GM19240 (cell line): ENCODE results near the gene PHRF1.
"Not testable (repeated sequence)": the region's sequence is repeated elsewhere in the genome, so short reads cannot be mapped to it uniquely, and the experiment has no call there.

ENCODE experiments used
- DNase-seq: peaks from one replicate; pipeline ENCODE4 v3.0.0; 2011; ENCODE audit warnings: low spot score; ENCODE audit not compliant: insufficient read length

The PHRF1 gene

DNA sequence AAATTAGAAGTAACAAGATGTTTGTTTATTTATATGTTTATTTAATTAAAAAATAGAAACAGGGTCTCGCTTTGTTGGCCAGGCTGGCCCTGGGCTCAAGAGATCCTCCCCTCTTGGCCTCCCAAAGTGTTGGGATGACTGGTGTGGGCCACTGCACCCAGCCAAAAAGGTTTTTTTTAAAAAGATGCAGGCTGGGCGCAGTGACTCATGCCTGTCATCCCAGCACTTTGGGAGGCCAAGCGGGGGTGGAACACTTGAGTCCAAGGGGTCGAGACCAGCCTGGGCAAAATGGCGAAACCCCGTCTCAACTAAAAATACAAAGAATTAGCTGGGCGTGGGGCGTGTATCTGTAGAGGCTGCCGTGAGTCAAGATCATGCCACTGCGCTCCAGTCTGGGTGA, 74.2 kb downstream of the PHRF1 start:
- DNase-seq, result no peak

DNA sequence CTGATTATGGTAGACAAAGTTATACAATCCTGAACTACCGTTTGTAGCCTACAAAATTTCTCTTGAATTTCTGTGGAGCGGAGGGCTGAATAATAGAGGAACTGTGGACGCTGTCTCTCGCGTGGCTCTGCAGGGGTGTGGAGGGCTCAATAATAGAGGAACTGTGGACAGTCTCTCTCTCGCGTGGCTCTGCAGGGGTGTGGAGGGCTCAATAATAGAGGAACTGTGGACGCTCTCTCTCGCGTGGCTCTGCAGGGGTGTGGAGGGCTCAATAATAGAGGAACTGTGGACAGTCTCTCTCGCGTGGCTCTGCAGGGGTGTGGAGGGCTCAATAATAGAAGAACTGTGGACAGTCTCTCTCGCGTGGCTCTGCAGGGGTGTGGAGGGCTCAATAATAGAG, 76.9 kb downstream of the PHRF1 start:
- not testable (repeated sequence) for DNase-seq

DNA sequence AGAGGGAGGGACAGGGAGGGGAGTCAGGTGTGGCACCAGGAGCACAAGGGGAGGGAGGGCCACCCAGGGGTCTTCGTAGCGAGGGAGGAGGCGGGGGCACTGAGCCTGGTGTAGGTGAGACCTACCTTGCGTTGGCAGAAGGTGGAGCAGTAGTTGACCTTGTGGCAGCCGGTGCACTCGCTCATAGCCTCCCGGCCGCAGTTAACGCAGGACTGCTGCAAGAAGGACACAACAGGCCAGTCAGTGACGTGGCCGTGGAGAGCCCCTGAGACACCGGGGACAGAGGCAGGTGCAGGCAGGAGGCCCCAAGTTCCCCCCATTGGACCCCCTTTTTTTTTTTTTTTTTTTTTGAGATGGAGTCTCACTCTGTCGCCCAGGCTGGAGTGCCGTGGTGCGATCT, 77.6 kb downstream of the PHRF1 start:
- no peak for DNase-seq

DNA sequence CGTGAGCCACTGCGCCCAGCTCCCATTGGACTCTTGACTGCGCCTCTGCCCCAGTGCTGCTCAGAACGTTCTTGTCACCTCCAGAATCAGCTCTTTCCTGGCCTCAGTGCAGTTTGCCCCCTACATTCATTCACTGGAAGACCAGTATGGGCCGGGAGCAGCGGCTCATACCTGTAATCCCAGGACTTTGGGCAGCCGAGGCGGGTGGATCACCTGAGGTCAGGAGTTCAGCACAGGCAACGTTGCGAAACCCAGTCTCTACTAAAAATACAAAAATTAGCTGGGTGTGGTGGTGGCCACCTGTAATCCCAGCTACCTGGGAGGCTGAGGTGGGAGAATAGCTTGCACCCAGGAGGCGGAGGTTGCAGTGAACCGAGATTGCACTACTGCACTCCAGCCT, 78.2 kb downstream of the PHRF1 start:
- DNase-seq, result not testable (repeated sequence)

DNA sequence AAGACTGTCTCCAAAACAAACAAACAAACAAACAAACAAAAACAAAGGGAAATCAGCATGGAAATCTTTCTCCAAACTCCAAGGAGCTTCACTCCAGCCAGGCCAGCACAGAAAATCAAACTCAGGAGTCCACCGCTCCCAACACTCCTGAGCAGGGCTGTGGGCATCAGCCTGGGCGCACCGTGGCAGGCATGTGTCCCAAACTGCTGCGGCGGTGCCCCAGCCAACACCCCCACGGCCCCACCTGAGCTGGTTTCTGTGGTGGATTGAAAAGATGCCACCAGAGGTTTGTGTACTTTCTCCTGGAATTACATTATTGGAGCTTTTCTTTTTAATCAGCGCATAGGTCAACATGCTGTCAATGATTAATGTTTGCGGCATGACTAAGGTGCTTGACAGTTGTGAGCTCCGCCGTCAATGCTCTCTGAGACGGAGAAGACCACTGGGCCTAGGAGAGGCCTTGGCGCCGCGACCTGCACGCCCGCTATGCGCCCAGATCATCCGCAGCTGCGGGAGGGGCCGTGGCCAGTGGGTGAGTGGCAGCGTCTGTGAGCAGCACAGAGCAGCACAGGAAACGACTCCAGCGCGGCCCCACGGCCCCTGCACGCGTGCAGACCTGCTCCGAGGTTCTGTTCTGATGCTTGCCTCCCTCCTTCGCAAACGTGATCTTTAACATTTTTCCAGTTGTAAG, 78.9 kb downstream of the PHRF1 start:
- no peak for DNase-seq

DNA sequence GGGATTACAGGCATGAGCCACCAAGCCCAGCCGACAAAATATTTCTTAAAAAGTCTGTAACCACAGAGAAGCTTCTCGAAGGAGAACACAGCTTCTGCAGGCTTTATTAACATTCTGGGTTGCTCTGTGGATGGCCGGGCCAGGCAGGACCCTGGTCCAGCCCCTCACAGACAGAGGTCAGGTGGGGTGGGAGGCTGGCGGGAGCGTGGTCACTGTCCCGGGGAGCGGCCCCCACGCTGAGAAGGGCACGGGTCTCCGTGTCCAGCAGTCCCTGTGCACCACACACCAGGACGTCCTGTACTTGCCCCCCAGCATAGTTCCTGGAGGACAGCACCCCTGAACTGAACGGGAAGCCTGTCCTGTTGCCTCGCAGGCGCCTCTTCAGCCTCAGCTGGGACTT, 80.2 kb downstream of the PHRF1 start:
- no peak for DNase-seq

DNA sequence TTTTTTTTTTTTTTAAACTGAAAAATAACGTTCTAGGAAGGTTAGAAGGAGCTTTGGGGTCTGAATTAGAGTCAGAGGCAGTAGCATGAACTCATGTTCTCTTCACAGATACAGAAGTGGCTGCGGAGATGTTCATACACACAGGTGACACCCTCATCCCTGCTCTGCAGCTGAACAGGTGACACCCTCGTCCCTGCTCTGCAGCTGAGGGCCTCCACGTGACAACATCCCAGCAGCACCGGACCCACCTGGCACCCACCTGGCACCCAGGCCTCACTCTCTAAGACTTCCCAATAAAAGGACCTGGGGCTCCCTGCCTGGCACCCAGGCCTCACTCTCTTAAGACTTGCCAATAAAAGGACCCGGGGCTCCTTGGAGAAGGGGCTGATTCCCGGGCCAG, 80.6 kb downstream of the PHRF1 start:
- DNase-seq, result no peak

DNA sequence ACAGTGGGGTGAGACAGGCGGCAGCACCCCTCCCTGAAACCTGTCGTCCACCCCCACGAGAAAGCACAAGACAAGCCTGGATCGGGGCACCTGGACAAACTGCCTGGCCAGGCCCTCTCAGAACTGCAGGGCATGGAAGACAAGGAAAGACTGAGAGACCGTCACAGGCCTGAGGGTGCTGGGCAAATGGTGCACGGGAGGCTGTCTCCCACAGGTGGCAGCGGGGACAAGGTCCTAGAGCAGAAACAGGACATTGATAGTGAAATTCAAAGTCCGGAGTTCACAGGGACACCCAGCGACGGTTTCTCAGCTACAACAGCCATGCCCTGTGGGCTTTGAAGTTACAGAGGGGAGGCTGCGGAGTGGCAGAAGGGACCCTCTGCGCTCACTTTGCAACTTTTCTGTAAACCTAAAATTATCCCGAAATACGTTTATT, 81.4 kb downstream of the PHRF1 start:
- no peak for DNase-seq

DNA sequence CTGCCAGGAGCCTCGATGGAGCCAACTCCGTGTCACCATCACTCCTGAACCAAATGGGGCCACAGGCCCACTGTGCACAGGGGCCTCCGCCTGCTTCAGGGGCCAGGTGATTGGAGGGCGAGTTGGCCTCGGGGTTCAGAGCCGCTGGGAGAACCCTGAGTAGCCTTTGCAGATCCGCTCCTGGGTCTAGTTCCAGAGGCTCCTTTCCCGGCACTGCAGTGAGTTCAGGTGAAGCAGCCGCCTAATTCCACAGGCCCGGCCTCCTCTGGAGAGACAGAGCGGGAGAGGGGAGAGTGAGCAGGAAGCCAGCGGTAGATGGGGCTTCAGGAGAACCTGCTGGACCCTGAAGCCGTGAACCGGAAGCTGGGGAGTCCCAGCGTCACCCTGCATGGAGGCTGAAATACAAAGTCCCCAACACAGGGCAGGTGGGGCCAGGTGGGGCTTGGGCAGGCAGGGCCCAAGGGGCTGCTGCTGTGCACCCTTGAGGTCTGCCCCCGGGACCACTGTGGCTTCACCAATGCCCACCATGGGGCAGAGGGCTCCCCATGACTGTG, 83.3 kb downstream of the PHRF1 start:
- no peak for DNase-seq

DNA sequence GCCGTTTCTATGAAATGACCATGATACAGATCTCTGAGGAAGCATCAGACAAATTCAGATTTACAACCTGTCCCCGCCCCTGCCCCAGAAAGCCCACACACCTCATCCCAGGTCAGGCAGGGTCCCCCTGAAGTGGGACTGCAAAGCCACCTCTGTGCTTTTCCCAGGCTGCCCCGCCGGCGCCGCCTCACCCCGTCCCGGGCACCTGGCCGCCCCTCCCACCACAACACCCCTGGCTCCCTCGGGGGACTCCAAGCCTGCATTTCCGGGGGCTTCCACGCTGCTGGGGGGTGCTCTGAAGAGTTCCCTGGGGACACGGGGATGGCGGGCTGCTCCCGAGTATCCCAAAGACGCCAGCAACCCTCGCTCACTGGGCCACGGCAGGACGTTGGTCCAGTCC, 84.0 kb downstream of the PHRF1 start:
- DNase-seq, result no peak

DNA sequence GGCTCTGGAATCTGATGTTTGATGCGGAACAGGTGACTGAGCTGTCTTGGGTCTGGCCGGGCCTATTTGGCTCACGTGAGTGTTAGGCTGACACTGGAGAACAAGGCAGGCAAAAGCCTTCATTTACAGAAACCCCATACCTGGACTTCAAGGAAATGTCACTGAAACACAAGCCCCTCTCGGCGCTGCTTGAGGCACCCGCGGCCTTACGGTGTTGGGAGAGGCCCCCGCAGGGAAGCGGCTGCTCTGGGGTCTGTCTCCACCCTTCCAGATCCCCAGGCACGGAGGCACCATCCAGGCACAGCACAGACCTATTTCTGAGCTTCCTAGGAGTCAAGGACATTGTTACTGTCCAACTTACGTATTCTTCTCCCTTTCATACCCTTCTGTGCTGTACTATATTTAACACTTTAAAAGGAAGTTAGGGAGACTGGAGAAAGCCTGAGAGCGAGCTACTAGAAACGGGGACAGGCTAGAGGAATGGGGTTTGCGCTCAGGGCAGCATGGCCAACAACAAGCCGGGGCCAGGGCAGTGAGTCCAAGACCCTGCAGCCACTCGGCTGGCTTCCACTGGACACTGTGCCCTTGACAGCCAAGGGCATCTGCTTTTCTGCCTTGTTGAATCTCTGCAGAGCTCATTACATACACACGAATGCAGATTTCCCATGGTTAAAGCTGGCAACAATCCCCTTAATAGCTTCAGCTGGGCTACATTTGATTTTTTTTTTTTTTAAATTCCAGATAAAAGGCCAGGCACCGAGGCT, 84.6 kb downstream of the PHRF1 start:
- no peak for DNase-seq
